Measurements from ENCODE around the gene IPO13. TPM values are rescaled to one million over a fixed set of nuclear protein-coding genes. Genes with fewer than 3 reads are reported as not detected.

The IPO13 gene
- polyA plus RNA-seq, 3 donors, result 10.1 to 20.4 (median 10.6) TPM

DNA sequence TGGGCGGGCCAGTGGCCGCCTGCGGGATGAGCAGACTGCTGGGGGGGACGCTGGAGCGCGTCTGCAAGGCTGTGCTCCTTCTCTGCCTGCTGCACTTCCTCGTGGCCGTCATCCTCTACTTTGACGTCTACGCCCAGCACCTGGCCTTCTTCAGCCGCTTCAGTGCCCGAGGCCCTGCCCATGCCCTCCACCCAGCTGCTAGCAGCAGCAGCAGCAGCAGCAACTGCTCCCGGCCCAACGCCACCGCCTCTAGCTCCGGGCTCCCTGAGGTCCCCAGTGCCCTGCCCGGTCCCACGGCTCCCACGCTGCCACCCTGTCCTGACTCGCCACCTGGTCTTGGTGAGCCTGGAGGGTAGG lies 34.4 kb downstream of the IPO13 start:
- no peak overlapping the region for H3K27ac Mint-ChIP-seq
- TF ChIP-seq, protein P1, sequence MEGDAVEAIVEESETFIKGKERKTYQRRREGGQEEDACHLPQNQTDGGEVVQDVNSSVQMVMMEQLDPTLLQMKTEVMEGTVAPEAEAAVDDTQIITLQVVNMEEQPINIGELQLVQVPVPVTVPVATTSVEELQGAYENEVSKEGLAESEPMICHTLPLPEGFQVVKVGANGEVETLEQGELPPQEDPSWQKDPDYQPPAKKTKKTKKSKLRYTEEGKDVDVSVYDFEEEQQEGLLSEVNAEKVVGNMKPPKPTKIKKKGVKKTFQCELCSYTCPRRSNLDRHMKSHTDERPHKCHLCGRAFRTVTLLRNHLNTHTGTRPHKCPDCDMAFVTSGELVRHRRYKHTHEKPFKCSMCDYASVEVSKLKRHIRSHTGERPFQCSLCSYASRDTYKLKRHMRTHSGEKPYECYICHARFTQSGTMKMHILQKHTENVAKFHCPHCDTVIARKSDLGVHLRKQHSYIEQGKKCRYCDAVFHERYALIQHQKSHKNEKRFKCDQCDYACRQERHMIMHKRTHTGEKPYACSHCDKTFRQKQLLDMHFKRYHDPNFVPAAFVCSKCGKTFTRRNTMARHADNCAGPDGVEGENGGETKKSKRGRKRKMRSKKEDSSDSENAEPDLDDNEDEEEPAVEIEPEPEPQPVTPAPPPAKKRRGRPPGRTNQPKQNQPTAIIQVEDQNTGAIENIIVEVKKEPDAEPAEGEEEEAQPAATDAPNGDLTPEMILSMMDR (IDR thresholded peaks at IDR 0.05), result no peak
- no peaks in the 10 kb centered on the region for H3K27me3 ChIP-seq (ENCODE audit: control insufficient read depth in 2 of 2, insufficient read depth in 2 of 2, low read length in 2 of 2)
- no peak overlapping the region for H3K9ac ChIP-seq (ENCODE audit: insufficient read depth, low read length, poor library complexity, severe bottlenecking)
- peaks cover 57% of the 10 kb centered on the region for H3K4me1 Mint-ChIP-seq
- peaks cover 17 to 23% of the 10 kb centered on the region in 2 donors for H3K36me3 ChIP-seq (replicated peaks in 1 of 2; ENCODE audit: control insufficient read depth in 1 of 2, insufficient read depth in 2 of 2, low read length in 2 of 2)
- H2AFZ ChIP-seq (ENCODE audit: insufficient read depth, low read depth, low read length, poor library complexity, severe bottlenecking), result no peak overlapping the region
- H3K9me3 ChIP-seq (replicated peaks in 1 of 2; ENCODE audit: control insufficient read depth in 1 of 2, insufficient read depth in 1 of 2, low read length in 2 of 2), result no peaks in the 10 kb centered on the region
- H3K79me2 ChIP-seq (ENCODE audit: insufficient read depth, low read length), result peaks cover 22% of the 10 kb centered on the region
- peaks cover 4 to 6% (median 4%) of the 10 kb centered on the region in 3 donors for H3K27me3 Mint-ChIP-seq (ENCODE audit: low read depth in 3 of 3)
- no peak overlapping the region for H3K27ac ChIP-seq (ENCODE audit: low read depth in 1 of 2, low read length in 2 of 2)
- 86% methylated on average over 19 of the region's 20 CpGs for WGBS (ENCODE audit: insufficient coverage)
- no peak for DNase-seq
- H4K20me1 ChIP-seq (ENCODE audit: insufficient read depth, low read length), result peaks cover 32% of the 10 kb centered on the region
- intact Hi-C loops (cut with micrococcal nuclease), result no loop called here
- H3K4me1 ChIP-seq (ENCODE audit: control insufficient read depth in 1 of 2, insufficient read depth in 2 of 2, low read length in 2 of 2), result peaks cover 42 to 58% of the 10 kb centered on the region in 2 donors
- peaks cover 27 to 31% of the 10 kb centered on the region in 2 donors for H3K36me3 Mint-ChIP-seq
- H3K9me3 Mint-ChIP-seq, result peaks cover 0 to 2% (median 0%) of the 10 kb centered on the region in 7 donors
- H3K4me2 ChIP-seq (replicated peaks; ENCODE audit: extremely low read depth, low read length, poor library complexity, severe bottlenecking), result no peak overlapping the region
- no peak overlapping the region for H3K4me3 Mint-ChIP-seq
- H3K4me3 ChIP-seq (replicated peaks in 1 of 3; ENCODE audit: low read depth in 2 of 3, low read length in 3 of 3), result no peak overlapping the region

GRCh38 chr1:43981636-43982035 lies 34.9 kb downstream of the IPO13 start:
- WGBS (ENCODE audit: insufficient coverage), result 93% methylated on average over 12 of the region's 20 CpGs
- Mint-ChIP-seq H3K27me3 (ENCODE audit: low read depth in 3 of 3) (peaks cover 4 to 6% (median 4%) of the 10 kb centered on the region in 3 donors), H3K36me3 (peaks cover 22 to 26% of the 10 kb centered on the region in 2 donors), H3K27ac (no peak overlapping the region), H3K4me3 (no peak overlapping the region), H3K4me1 (peaks cover 52% of the 10 kb centered on the region), H3K9me3 (peaks cover 0 to 2% (median 0%) of the 10 kb centered on the region in 7 donors)
- Histone ChIP-seq H3K4me3 (replicated peaks in 1 of 3; ENCODE audit: low read depth in 2 of 3, low read length in 3 of 3) (no peak overlapping the region), H3K9ac (ENCODE audit: insufficient read depth, low read length, poor library complexity, severe bottlenecking) (no peak overlapping the region), H3K9me3 (replicated peaks in 1 of 2; ENCODE audit: control insufficient read depth in 1 of 2, insufficient read depth in 1 of 2, low read length in 2 of 2) (no peaks in the 10 kb centered on the region), H3K79me2 (ENCODE audit: insufficient read depth, low read length) (peaks cover 16% of the 10 kb centered on the region), H3K36me3 (replicated peaks in 1 of 2; ENCODE audit: control insufficient read depth in 1 of 2, insufficient read depth in 2 of 2, low read length in 2 of 2) (peaks cover 12 to 18% of the 10 kb centered on the region in 2 donors), H4K20me1 (ENCODE audit: insufficient read depth, low read length) (peaks cover 27% of the 10 kb centered on the region), H3K4me2 (replicated peaks; ENCODE audit: extremely low read depth, low read length, poor library complexity, severe bottlenecking) (no peak overlapping the region), H3K4me1 (ENCODE audit: control insufficient read depth in 1 of 2, insufficient read depth in 2 of 2, low read length in 2 of 2) (peaks cover 37 to 53% of the 10 kb centered on the region in 2 donors), H2AFZ (ENCODE audit: insufficient read depth, low read depth, low read length, poor library complexity, severe bottlenecking) (no peak overlapping the region), H3K27ac (ENCODE audit: low read depth in 1 of 2, low read length in 2 of 2) (no peak overlapping the region), H3K27me3 (ENCODE audit: control insufficient read depth in 2 of 2, insufficient read depth in 2 of 2, low read length in 2 of 2) (no peaks in the 10 kb centered on the region)
- TF ChIP-seq, protein P1 (IDR thresholded peaks at IDR 0.05), result no peak
- intact Hi-C loops (cut with micrococcal nuclease), result no loop called here
- DNase-seq, result no peak

All from CD14-positive monocyte (primary cell).